Upper lobe of right lung (tissue), 1 donor: Measurements from ENCODE around the gene TRMT1. TPM values are rescaled to one million over a fixed set of nuclear protein-coding genes. Genes with fewer than 3 reads are reported as not detected.

Experiments
- ATAC-seq: fragments of 200-7000 bp; cut with Tn5 transposase; one replicate; pipeline ENCODE4 v1.9.1; 2020; ENCODE audit warnings: mild to moderate bottlenecking, moderate library complexity
- DNase-seq: peaks from one replicate; pipeline ENCODE4 v3.0.0-alpha.2; 2020
- H3K27ac ChIP-seq: fragments of 200-600 bp; one replicate; pipeline ENCODE4 v1.8.0; 2022
- H3K27me3 ChIP-seq: fragments of 200-600 bp; one replicate; pipeline ENCODE4 v1.8.0; 2022; ENCODE audit warnings: mild to moderate bottlenecking
- H3K36me3 ChIP-seq: fragments of 200-600 bp; one replicate; pipeline ENCODE4 v1.8.0; 2022
- H3K4me1 ChIP-seq: fragments of 200-600 bp; one replicate; pipeline ENCODE4 v1.8.0; 2022
- H3K4me3 ChIP-seq: fragments of 200-600 bp; one replicate; pipeline ENCODE4 v1.8.0; 2022; ENCODE audit warnings: mild to moderate bottlenecking
- H3K9me3 ChIP-seq: fragments of 200-600 bp; one replicate; pipeline ENCODE4 v1.8.0; 2022
- CTCF ChIP-seq: fragments of 200-600 bp; IDR thresholded peaks from one replicate; pipeline ENCODE4 v1.8.0; 2022; ENCODE audit warnings: antibody characterized with exemption
- intact Hi-C: fragments of 100-400 bp; cut with DNase I; formaldehyde crosslinking; loops from one replicate; pipeline ENCODE4 v1.11.0; 2022
- total RNA-seq: library from RNA; stranded (reverse); fragmentation: NEBNext Ultra II Directional; extraction: Animal tissue kit (Norgen Biotek cat#: 25700); gene quantifications from one replicate; pipeline ENCODE4 v1.2.1, GENCODE V29; 2021
- donor health status: DM: no; HTN: yes; CAD: no; lungs with severe emphysema.

TRMT1 gene
- total RNA-seq, 1 donor from 2014 or later = 33.7 TPM

GRCh38 chr19:13117772-13118423 lies 1.4 kb upstream of the TRMT1 start, which contains the start of gene NACC1:
NACC1 (plus strand) TSS chr19:13118264; CDS start chr19:13135208, 16,944 bp downstream.
- peak; percentile 95 for DNase-seq
- H3K36me3 ChIP-seq = peaks cover 23% of the 10 kb centered on the region
- H3K4me3 ChIP-seq = peak within 1 kb of the TSS; percentile 92
- TF ChIP-seq CTCF = no peak
- intact Hi-C loops = no loop called here
- H3K9me3 ChIP-seq = no peaks in the 10 kb centered on the region
- H3K27me3 ChIP-seq = no peaks in the 10 kb centered on the region
- peak within 1 kb of the TSS; percentile 68 for H3K27ac ChIP-seq
- ATAC-seq = peak; percentile 93
- peaks cover 35% of the 10 kb centered on the region for H3K4me1 ChIP-seq

GRCh38 chr19:13117176-13117771 lies 734 bp upstream of the TRMT1 start:
- DNase-seq = no peak
- Histone ChIP-seq H3K9me3 (no peaks in the 10 kb centered on the region), H3K27ac (peak overlapping the region; percentile 68), H3K4me1 (peaks cover 35% of the 10 kb centered on the region), H3K36me3 (peaks cover 28% of the 10 kb centered on the region), H3K4me3 (peak overlapping the region; percentile 92), H3K27me3 (no peaks in the 10 kb centered on the region)
- no peak for ATAC-seq
- intact Hi-C loops = no loop called here
- no peak for TF ChIP-seq CTCF

GRCh38 chr19:13115936-13116281 lies 631 bp downstream of the TRMT1 start:
- Histone ChIP-seq H3K27ac (peak overlapping the region; percentile 68), H3K4me1 (peaks cover 35% of the 10 kb centered on the region), H3K36me3 (peaks cover 28% of the 10 kb centered on the region), H3K4me3 (peak overlapping the region; percentile 92), H3K9me3 (no peaks in the 10 kb centered on the region), H3K27me3 (no peaks in the 10 kb centered on the region)
- TF ChIP-seq CTCF = no peak
- DNase-seq (no peak), ATAC-seq (no peak)
- intact Hi-C loops = no loop called here

- no peak for DNase-seq
- Histone ChIP-seq H3K4me1 (peaks cover 12% of the 10 kb centered on the region), H3K4me3 (no peak overlapping the region), H3K36me3 (peaks cover 42% of the 10 kb centered on the region), H3K9me3 (no peaks in the 10 kb centered on the region), H3K27ac (no peak overlapping the region), H3K27me3 (no peaks in the 10 kb centered on the region)
- no peak for TF ChIP-seq CTCF
- intact Hi-C loops = no loop called here
- ATAC-seq = no peak
Observed at GRCh38 chr19:13112555-13112954, 4.0 kb downstream of the TRMT1 start.

- no peak overlapping the region for H3K27ac ChIP-seq
- intact Hi-C loops = no loop called here
- DNase-seq (no peak), ATAC-seq (no peak)
- H3K4me3 ChIP-seq = no peak overlapping the region
- H3K9me3 ChIP-seq = no peaks in the 10 kb centered on the region
- no peaks in the 10 kb centered on the region for H3K27me3 ChIP-seq
- H3K36me3 ChIP-seq = peaks cover 46% of the 10 kb centered on the region
- no peak for TF ChIP-seq CTCF
- no peaks in the 10 kb centered on the region for H3K4me1 ChIP-seq
Observed at GRCh38 chr19:13110099-13110610, 6.4 kb downstream of the TRMT1 start.
